A549 treated with CORT108297 at 1 μM for 4 hours (cell line): ENCODE data around the gene LMOD2. TPM values are rescaled to one million over a fixed set of nuclear protein-coding genes. Genes with fewer than 3 reads are reported as not detected.

Experiments
- total RNA-seq: library from RNA; stranded (reverse); fragments of 200-300 nt; extraction: Qiagen RNA extraction; gene quantifications from 5 replicates; pipeline ENCODE4 v1.2.3, GENCODE V29; 2022

LMOD2 gene
- not detected in 5 replicates for total RNA-seq

GRCh38 chr7:123655614-123656013 is at the start of gene LMOD2:
TSS of gene LMOD2 (plus strand) at chr7:123655866. CDS start at chr7:123655964, 98 bp downstream.

Other genes with a start within 250 kb of the LMOD2 start
- gene IQUB, start 121.3 kb upstream of the LMOD2 start, total RNA-seq = 0.05 to 0.09 TPM (median 0.05 TPM) in 5 replicates
- gene NDUFA5, start 98.0 kb upstream of the LMOD2 start, total RNA-seq = 30.1 to 51.6 TPM (median 31.3 TPM) in 5 replicates
- not detected in 5 replicates for gene ASB15, start 54.0 kb upstream of the LMOD2 start, total RNA-seq
- gene WASL, start 93.1 kb downstream of the LMOD2 start, total RNA-seq = 19.2 to 24.3 TPM (median 23.0 TPM) in 5 replicates
- not detected in 5 replicates for gene HYAL4, start 189.3 kb downstream of the LMOD2 start, total RNA-seq